SW 1271 (cell line): ENCODE measurements around the gene UCK2.

Experiments
- DNase-seq, 2 experiments: peaks; one replicate each; lab custom pipeline; 2025; lab: John Stamatoyannopoulos, UW

UCK2 gene

DNA sequence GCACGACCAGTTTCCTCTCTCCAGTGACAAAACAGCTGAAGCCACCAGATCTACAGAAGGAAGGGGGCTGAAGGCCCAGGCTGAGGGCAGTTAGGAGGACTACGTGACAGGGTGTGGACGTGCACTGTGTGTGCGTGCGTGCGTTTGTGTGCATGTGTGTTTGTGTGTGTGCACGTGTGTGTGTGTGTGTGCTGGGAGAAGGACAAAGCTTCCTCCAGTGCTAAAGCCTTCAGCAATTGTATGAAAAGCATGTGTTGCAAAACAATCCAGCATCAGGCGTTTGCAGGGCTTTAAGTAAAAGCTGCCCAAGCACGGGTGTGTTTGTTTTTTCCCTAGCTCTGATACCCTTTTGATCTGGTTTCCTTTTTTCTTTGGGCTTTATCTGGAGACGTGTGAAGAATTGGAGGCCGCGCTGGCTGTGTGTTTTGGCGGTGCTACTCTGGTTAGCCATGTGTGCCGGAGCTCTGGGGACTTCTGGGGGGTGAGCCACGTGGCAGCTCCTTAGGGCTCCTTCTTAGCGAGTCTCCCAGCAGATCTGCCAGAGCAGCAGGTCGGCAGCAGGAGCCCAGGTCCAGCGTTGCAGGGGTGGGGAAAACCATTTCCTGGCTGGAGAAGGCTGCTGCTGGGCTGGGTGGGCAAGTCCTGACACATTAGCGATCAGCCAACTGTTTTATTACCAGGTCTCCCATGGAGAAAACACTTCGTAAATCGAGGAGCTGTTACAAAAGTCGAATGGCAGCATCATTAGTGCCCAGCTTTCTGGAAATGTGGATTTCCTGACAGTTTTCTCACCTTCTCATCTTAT lies 73.4 kb downstream of the UCK2 start:
- no peak for DNase-seq

DNA sequence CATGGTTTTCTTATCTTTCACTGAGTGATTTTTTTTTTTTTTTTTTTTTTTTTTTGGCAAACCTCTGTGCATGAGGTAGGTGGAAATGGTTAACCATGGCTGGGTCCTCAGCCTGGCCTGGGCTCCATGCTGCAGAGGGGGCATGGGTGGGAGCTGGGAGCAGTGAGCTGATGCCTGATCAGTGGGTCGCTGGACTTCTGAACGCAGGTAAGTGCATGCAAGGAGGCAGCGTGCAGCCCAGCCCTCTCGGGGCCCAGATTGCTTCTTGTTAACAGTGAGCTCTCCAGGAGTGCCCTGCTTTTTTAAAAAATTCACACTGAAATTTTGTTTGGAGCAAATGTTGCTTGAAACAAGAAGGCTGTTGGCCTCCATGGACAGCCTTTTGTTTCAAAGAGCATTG lies 75.2 kb downstream of the UCK2 start:
- DNase-seq: no peak

DNA sequence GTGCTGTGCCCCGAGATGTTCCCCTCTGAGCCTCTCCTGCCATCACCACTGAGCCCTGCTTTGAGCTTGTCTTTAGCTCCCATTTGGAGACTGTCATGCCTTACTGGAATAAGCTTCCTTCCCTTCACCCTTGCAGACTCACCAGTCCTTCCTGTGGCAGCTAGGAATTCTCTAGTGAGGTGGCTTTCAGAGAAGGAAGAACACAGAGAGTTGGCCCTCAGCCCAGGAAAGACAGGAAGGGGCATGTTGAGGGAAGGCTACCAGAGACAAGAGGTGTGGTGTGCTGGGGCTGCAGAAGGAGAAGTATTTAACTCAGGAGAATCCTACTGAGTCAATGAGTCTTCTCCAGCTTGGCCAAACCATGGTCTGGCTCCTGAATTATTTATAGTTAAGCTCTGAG lies 76.3 kb downstream of the UCK2 start:
- DNase-seq: peak in 1 of 2 experiments; percentile 36

DNA sequence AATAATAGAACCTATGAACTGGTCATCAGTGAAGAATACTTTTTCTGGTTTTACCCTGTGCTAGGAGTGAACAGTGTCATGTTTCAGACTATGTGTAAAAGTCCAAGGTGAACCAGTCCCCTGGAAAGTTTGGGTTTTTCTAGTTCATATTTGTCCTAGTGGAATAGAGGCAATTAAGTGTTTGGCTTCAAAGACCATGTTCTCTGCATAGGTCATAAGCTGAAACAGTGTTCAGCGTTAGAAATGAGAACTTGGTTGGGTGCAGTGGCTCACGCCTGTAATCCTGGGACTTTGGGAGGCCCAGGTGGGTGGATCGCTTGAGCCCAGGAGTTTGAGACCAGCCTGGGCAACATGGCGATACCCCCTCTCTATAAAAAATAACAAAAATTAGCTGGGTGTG lies 77.5 kb downstream of the UCK2 start:
- no peak for DNase-seq

DNA sequence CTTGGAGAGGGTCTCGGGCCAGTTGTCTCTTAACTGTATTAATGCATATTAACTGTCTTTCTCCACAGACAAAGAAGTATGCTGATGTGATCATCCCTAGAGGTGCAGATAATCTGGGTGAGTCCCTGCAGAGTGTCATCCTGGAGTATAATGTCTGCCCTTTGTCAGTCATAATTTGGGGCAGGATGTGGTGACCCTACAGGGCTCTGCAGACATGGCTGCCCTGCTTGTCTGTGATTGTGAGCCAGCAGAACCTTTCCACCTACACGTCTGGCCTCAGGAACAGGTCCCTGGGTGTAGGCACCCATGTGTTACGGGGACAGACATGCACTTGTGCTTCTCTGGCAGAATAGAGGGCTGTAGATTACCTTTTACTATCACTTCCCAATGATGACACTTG lies 78.4 kb downstream of the UCK2 start:
- DNase-seq: no peak

DNA sequence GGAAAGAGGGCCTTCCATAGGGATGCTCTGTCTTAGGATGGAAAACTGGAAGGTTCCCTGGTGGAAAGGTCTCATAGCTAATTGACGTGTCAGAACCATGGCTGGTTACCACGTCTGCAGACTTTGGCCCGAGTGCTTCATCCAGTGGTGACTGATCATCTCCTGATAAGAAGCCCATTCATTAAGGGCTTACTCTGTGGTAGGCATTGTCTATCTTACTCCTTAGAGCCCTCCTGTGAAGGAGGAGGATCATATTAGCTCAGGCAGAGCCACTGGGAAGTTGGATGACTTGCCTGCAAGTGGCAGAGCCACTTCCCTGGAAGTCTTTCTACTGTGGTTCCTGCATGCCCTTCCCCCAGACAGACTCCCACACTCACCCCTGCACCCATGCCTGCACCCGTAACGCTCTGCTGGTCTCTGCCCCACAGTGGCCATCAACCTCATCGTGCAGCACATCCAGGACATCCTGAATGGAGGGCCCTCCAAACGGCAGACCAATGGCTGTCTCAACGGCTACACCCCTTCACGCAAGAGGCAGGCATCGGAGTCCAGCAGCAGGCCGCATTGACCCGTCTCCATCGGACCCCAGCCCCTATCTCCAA lies 79.9 kb downstream of the UCK2 start:
- no peak for DNase-seq

DNA sequence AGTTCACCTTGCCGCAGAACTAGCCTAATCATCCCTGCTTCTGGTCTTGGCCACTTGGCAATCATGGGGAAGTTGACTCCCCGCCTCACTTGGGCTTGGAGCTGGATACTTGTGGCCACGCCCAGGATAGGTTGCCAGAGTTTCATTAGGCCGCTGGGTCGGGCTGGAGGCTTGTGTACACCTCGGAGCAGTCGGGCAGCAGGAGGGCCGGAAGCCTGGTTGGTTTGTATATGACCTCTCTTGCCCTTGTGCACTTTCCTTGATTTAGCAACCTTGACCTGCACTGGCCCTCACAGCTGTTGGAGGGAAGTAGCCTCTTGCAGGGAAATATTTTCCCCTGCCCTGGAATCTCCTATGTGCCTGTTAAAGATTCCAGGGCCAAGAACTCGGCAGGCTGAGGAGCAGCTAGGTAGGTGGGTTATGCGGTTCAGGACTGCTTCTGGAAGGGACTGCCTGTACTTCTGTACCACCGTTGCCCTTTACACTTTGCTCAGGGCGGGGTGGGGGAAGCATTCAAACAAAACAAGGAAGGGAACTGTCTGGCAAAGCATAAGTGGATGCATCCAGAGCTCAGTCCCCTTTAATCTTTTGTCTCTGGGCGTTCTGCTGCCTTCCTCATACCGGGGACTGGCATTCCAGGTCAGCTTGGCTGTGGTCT lies 83.5 kb downstream of the UCK2 start:
- no peak for DNase-seq

DNA sequence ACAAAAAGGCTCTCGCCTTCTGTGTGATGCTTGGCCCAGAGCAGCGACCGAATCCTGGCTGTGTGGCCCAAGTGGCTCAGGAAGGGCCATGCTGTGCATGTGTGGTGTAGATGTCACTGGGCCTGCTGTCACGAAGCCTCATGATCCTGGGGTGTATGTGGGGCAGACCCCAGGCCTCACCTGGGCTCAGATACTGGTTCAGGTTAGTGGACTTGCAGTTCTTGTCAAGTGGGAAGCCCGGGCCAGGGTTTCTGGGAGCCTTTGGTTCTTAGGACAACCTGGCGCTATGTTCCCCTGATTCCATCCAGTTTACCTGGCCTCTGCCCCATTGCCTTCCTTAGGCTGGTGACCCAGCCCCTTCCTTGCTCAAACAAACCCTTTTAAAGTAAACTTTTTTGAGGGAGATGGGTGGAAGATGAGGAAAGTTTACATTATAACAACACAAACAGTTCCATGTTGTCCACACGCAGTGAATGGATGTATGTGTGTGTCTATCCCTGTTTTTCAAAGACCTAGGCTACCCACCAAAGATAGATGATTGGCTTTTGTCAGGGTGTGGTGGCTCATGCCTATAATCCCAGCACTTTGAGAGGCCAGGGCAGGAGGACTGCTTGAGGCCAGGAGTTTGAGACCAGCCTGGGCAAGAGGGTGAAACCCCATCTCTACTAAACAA lies 84.3 kb downstream of the UCK2 start:
- no peak for DNase-seq

DNA sequence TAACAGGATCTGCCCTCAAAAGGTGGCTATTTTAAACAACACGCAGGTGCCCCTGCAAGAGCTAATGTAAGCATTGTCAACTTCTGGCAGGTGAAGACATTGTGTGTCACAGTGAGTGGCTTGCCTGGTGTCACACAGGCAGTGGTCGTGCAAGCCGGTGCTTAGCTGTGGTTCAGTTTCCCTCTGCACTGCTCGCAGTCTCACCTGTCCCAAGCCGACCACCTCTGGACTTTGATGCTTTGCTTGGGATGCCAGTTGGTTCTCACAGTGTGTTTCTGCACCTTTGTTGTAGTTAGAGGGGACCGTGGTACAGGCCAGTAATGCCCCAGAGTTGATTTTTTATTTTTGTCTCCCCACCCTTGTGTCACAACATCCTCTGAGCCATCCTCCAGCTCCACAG lies 85.2 kb downstream of the UCK2 start:
- no peak for DNase-seq

DNA sequence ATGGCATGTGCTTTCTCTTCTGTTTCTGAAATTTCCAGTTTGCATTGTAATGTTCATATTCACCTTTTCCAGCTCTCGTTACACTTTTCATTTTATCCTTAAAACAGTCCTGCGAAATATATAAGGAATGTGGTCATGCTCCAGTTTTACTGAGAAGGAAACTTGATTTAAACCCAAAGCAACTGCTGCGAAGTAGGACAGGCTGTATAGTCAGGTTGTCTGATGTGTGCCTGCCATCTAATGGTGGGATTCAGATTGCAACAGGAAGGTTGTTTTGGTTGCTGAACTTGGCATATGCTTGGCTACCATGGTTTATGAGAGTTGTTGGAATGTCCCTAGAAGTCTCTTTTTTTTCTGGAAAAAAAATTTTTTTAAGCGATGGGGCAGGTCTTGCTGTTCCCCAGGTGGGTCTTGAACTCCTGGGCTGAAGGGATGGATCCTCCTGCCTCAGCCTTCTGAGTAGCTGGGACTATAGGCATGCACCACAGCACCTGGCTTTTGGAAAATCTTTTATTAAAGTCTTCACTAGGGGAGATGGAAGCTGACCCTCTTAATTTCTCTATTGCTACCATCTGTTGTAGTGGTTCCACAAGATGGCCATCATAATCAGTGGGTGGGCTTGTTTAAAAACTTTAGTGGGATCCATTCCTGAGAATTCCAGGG lies 86.9 kb downstream of the UCK2 start:
- peak in 1 of 2 experiments; percentile 56 for DNase-seq

DNA sequence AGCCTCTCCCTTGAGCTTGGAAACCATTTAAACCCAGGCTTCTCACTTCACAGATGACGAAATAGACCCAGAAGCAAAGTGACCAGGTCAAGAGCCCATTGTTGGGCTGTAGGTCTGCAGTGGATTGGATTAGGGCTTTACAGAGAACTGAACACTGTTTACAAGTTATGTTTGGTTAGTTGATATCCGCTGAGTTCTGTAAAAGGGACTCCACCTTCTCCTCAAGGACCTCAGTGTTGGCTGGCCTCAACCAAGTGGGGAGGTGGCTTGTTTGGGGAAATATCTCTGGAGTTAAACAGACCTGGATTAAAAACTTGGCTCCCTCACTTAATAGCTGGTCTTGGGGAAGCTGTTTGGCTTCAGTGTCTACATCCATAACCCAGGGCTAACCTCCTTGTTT lies 88.1 kb downstream of the UCK2 start:
- DNase-seq: no peak

DNA sequence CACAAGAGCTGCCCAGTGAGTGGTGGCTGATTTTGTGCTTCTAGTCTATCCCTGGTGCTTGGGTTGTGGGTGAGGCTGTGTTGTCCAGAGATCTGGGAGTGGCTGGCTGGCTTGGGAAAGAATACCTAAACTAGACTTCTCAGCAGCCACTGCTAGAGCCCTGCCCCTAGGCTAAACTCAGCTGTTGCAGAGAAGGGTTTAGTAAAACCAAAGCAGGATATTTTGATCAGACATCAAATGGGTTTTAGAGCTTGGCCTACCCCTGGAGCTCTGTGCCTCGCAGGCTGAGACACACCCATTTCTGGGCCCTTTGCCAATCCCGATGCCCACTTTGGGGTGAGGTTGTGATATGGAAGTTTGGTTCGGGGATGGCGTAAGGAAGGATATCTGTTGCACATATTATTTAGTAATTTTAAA lies 88.5 kb downstream of the UCK2 start:
- no peak for DNase-seq

DNA sequence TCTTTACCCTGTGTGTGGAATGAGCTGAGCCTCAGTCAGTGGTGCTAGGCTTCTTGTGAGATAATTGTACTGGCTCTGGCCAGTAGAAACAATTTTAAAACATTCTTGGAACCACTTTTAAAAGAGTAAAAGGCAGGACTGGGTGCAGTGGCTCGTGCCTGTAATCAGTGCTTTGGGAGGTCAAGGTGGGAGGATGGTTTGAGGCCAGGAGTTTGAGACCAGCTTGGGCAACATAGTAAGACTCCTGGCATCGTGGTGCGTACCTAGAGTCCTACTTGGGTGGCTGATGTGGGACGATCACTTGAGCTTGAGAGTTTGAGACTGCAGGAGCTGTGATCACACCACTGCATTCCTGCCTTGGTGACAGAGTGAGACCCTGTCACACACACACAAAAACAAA lies 89.8 kb downstream of the UCK2 start:
- no peak for DNase-seq

DNA sequence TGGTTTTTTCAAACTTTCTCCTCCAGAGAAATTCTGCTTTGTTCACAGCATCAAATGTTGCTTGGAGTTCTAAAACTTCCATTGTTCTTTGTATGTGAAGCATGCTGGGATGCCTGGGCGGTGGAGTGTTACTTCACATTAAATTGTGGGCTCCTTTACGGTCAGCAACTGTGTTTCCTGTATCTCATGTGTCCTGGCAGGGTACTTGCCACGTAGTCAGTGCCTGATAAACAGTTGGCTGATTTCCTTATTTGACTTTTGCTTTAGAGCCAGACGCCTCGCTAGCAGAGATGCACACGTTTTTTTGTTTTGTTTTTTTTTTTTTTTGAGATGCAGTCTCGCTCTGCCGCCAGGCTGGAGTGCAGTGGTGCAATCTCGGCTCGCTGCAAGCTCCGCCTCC lies 96.7 kb downstream of the UCK2 start:
- no peak for DNase-seq

DNA sequence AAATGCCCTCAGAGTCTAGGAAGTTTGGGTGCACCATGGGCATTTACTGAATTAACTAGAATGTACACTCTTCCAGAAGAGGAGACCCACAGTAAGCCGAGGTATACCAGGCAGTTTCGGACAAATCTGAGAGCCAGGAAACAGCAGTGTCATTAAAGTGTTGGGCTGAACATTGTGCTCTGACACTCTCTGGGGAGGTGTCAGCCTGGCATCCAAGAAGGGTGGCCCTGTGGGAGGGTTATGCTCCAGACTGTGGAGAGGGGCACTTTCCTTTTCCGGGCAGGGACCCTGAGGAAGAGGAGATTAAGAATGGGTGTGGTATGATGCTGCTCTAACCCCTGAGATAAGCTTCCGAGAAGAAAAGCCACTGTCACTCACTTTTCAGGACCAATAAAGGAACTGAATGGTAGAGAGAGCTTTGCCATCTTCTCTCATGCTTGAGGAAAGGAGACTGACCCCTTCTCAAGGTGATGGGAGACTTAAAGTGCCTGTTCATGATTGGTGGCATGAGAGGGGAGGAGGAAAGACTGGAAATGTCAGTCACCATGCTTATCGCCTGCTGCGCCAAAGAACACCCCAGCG lies 98.2 kb downstream of the UCK2 start:
- no peak for DNase-seq

DNA sequence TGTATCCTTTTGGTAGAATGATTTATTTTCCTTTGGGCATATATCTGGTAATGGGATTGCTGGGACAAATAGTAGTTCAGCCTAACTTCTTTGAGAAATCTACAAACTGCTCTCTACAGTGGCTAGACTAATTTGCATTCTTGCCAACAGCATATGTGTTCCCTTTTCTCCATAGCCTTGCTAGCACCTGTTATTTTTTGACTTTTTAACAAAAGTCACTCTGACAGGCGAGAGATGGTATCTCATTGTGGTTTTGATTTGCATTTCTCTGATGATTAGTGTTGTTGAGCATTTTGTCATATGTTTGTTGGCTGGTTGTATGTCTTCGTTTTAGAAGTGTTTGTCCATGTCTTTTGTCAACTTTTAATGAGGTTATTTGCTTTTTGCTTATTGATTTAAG lies 99.8 kb downstream of the UCK2 start:
- no peak for DNase-seq

DNA sequence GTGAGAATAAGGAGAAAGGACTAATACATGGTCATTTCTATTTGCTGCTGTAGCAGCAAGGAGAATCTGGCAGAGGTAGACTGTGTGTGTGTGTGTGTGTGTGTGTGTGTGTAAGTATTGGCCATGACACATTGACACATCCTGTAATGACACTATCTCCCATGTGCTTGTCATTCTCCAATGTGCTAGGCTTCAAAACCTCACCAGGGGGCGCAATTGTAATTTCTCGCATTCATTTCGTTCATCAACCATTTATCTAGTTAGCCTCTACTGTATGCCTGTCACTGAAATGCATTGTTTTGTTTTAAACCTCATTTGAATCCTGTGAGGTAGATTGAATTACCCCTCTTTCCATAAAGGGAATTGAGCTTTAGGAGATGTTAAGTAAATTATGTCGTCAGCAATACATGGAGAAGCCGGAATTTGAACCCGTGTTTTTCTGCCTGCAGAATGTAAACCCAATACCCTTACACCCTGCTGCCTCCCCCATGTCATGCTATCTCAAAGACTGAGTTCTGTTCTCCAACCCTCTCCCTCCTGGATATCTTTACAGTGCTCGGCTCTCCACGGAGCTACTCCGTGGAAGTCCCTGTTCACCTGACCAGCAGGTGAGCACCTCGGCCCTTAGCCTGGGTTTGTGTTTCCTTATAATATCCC lies 100.8 kb downstream of the UCK2 start:
- peak in 1 of 2 experiments; percentile 15 for DNase-seq

DNA sequence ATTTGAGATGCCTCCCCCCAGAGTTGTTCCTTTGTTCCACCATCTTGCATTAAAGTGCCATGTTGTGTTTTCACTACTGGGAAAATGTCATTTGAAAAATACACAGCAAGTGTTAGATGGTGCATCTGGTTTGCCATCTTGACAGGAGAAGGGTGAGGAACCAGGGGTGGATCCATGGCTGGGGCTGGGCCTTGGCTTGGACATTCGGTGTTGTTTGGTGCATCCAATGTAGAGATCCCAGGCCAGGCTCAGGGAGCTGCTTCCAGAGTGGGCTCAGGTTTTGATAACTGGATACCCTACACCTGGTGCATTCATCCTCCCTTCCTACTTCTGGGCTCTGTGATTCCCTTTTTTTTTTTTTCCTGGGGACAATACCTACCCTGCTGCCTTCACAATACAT lies 103.5 kb downstream of the UCK2 start:
- no peak for DNase-seq

DNA sequence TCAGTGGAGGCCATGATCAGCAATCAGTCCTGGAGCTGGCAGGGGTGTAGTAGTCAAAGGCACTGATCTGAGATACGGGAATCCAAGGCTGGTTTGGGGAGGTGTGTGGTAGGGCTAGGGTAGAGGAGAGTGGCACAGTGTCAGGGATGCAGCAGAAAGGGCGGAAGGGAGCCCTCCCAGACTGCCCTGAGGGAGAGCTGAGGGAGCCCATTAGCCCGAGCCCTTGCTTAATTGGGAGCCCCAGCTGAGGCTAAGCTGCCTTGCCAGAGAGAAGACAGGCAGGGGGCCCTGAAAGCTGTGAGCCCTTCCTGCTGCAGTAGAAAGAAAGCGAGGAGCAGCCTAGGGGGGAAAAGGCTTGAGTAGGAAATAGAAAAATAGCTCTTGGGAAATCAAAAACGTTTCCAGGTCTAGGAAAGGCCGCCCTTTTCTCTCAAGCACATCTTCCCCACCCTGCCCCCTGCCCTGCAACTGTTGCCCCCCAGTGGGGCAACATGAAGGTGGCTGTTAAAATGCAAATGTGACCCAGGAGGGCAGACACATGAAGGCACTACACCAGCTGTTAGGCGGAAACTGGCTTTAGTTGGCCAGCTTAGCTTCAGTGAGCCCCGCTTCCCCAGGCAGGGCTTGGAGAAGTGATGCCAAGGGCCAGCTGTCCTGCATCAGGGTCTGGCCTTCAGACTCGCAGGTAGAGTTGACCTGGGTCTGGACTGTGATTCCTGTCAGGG lies 106.2 kb downstream of the UCK2 start:
- no peak for DNase-seq

DNA sequence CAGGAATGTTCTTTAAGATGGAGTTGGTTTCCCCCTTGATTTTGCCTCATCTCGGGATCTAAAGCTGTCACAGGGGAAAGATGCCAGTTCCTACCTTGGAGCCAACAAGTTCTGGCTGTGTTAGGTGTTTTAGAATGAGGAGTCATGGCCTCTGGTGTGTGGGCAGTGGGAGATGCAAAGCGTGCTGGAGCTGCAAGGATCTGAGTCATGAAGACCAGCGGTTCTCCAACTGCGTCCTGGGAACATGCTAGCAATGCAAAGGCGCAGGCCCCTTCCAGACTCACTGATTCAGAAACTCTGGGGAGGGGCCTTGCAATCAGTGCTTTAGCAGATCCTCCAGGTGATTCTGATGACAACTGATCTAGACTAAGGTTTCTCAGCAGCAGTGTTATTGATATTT lies 109.1 kb downstream of the UCK2 start:
- no peak for DNase-seq

DNA sequence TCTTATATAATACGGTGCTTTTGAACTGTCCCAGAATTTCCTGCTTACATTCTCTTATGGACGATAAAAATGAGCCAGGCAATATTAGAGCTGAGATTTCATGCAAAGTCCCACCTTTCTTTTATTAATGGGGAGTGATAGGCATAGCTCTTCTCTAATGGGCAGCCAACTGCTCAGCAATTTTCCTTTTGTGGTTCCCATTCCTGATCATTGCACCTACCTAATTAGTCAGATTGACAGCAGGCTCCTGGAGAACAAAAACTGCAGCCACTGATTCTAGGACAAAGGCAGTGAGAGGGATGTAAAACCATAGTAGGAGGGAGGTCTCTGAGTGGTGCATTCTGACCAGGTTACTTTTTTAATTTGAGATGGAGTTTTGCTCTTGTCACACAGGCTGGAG lies 110.4 kb downstream of the UCK2 start:
- no peak for DNase-seq
